HepG2 (cell line): ENCODE data around the gene LRRN4CL. TPM values are rescaled to one million over a fixed set of nuclear protein-coding genes. Genes with fewer than 3 reads are reported as not detected.

ENCODE experiments used
- ATAC-seq: fragments of 200-7000 bp; cut with Tn5 transposase; 3 replicates; pipeline ENCODE4 v1.9.1; 2020; ENCODE audit warnings: mild to moderate bottlenecking, moderate library complexity
- BruUV-seq: library from RNA; stranded (reverse); fragments of 400-500 nt; replicated peaks from 2 replicates; lab custom pipeline; 2021; lab: Mats Ljungman, UMichigan
- CTCF ChIA-PET: fragments of 300-600 bp; formaldehyde crosslinking; extraction: SDS; loops from one replicate; lab custom pipeline; 2021; ENCODE audit warnings: low total read pairs, inconsistent platforms, low intra/inter-chr PET ratio; lab: Yijun Ruan, JAX
- POLR2A ChIA-PET: fragments of 350-600 bp; sonication (Branson Sonifier 250); formaldehyde crosslinking; loops from one replicate; lab custom pipeline; 2020; ENCODE audit warnings: antibody characterized with exemption, inconsistent platforms; lab: Yijun Ruan, JAX
- DNase-seq: peaks from one replicate; pipeline ENCODE4 v3.0.0-alpha.2; 2015; ENCODE audit warnings: low spot score
- FAIRE-seq: peaks from 3 replicates; lab custom pipeline; 2011; peaks lifted over from hg19 to GRCh38; lab: Jason Lieb, UNC
- H2AFZ ChIP-seq: one replicate; pipeline ENCODE4 v1.6.1; 2011; ENCODE audit warnings: low read length, inconsistent platforms
- H3K27ac ChIP-seq: fragments of 300-600 bp; 3 replicates; pipeline ENCODE4 v1.8.0; 2011; ENCODE audit warnings: mixed run types, mild to moderate bottlenecking, mixed read lengths, low read length, inconsistent platforms; ENCODE audit not compliant: insufficient read depth; ENCODE audit errors: extremely low read length
- H3K27me3 ChIP-seq, 2 experiments: fragments of 200-600 bp in 1 of 2; 2 replicates in 1 of 2; 3 replicates in 1 of 2; pipeline versions ENCODE4 v1.6.0 to v1.8.0; 2011; ENCODE audit warnings: low read length in 2 of 2, mild to moderate bottlenecking in 2 of 2, moderate library complexity in 2 of 2, inconsistent platforms in 1 of 2; ENCODE audit not compliant: insufficient read depth in 2 of 2, control insufficient read depth in 1 of 2
- H3K36me3 ChIP-seq, 2 experiments: fragments of 200-600 bp in 1 of 2; replicated peaks in 1 of 2; 2 replicates in 1 of 2; 3 replicates in 1 of 2; pipeline versions ENCODE4 v1.5.1 to v1.8.0; 2011; ENCODE audit warnings: low read length in 2 of 2, inconsistent platforms in 1 of 2; ENCODE audit not compliant: insufficient read depth in 2 of 2, control insufficient read depth in 1 of 2
- H3K4me1 ChIP-seq: 2 replicates; pipeline ENCODE4 v1.5.1; 2012; ENCODE audit warnings: low read length, inconsistent platforms; ENCODE audit not compliant: insufficient read depth
- H3K4me2 ChIP-seq: 2 replicates; pipeline ENCODE4 v1.6.0; 2011; ENCODE audit warnings: low read depth, low read length, inconsistent platforms
- H3K4me3 ChIP-seq, 3 experiments: fragments of 200-600 bp in 1 of 3; sonication (generic), shearing (Covaris generic) in 1 of 3; replicated peaks in 1 of 3; 2 replicates each; pipeline ENCODE4 v1.5.1; 2011 to 2016; ENCODE audit warnings: low read length in 3 of 3, inconsistent platforms in 2 of 3, low read depth in 2 of 3, mild to moderate bottlenecking in 2 of 3, control low read depth in 1 of 3, mixed read lengths in 1 of 3; ENCODE audit not compliant: insufficient read depth in 1 of 3
- H3K79me2 ChIP-seq: one replicate; pipeline ENCODE4 v1.6.1; 2011; ENCODE audit warnings: low read length, inconsistent platforms; ENCODE audit not compliant: insufficient read depth
- H3K9ac ChIP-seq: 2 replicates; pipeline ENCODE4 v1.6.0; 2011; ENCODE audit warnings: mild to moderate bottlenecking, low read depth, low read length, inconsistent platforms; ENCODE audit not compliant: insufficient read depth
- H3K9me3 ChIP-seq: 2 replicates; pipeline ENCODE4 v1.5.1; 2012; ENCODE audit warnings: mild to moderate bottlenecking, low read length
- H4K20me1 ChIP-seq: 2 replicates; pipeline ENCODE4 v1.6.0; 2011; ENCODE audit warnings: inconsistent platforms, mild to moderate bottlenecking, low read length, moderate library complexity; ENCODE audit not compliant: insufficient read depth
- HDAC6 ChIP-seq: fragments of 200-600 bp; sonication (generic); IDR thresholded peaks from 2 replicates; pipeline ENCODE4 v1.7.0; 2017; ENCODE audit warnings: mild to moderate bottlenecking, antibody characterized with exemption, low read length, low read depth
- MXI1 ChIP-seq: IDR thresholded peaks from 3 replicates; pipeline ENCODE4 v1.6.1; 2012; ENCODE audit warnings: low read depth, low read length, inconsistent platforms, borderline replicate concordance
- POLR2G ChIP-seq: fragments of 200-400 bp; formaldehyde crosslinking; IDR thresholded peaks from 2 replicates; pipeline ENCODE4 v1.6.1; 2018; ENCODE audit warnings: mild to moderate bottlenecking, low read depth, low read length, moderate library complexity
- SOX5 ChIP-seq: IDR thresholded peaks from 2 replicates; pipeline ENCODE4 v1.6.1; 2016; ENCODE audit warnings: borderline replicate concordance
- ZBTB3 ChIP-seq: sonication (generic); formaldehyde crosslinking; IDR thresholded peaks from 2 replicates; pipeline ENCODE4 v1.4.0; 2020; ENCODE audit warnings: low read depth, mild to moderate bottlenecking, moderate library complexity, missing genetic modification reagents, borderline replicate concordance
- ZNF557 ChIP-seq: sonication (generic); formaldehyde crosslinking; IDR thresholded peaks from 2 replicates; pipeline ENCODE4 v1.4.0; 2020; ENCODE audit warnings: missing genetic modification reagents
- ZNF563 ChIP-seq: sonication (generic); formaldehyde crosslinking; IDR thresholded peaks from 2 replicates; pipeline ENCODE4 v1.8.0; 2022; ENCODE audit warnings: mild to moderate bottlenecking, moderate library complexity, missing genetic modification reagents
- WGBS: methylation state at CpG from one replicate; pipeline ENCODE4 v1.1.6; 2017; ENCODE audit warnings: low lambda C conversion rate; 5-methylcytosine and 5-hydroxymethylcytosine counted together
- in situ Hi-C: cut with HindIII; loops from 2 replicates; pipeline ENCODE4 v1.10.0; 2017; ENCODE audit warnings: low pct_unique_long_range_greater_than_20kb; ENCODE audit not compliant: extremely low pct_ligation_motif_present
- intact Hi-C: fragments of 100-400 bp; cut with micrococcal nuclease; formaldehyde crosslinking; loops from one replicate; pipeline ENCODE4 v1.10.0; 2022; ENCODE audit not compliant: unreplicated experiment
- polyA plus RNA-seq, 8 experiments: library from polyadenylated mRNA; depleted of rRNA in 3 of 8; stranded (reverse) in 7 of 8; unstranded in 1 of 8; fragments of >200 nt; fragmentation: Illumina TruSeq in 4 of 8; extraction: Trizol in 4 of 8; gene quantifications; 2 replicates each; pipeline versions ENCODE4 v1.2.1 to v1.2.3, GENCODE V29; 2011 to 2016; ENCODE audit warnings: low read depth in 4 of 8, missing spikeins in 1 of 8, mixed read lengths in 1 of 8; ENCODE audit not compliant: insufficient read depth in 1 of 8
- total RNA-seq, 5 experiments: library from RNA; depleted of rRNA; stranded (reverse); fragments of >200 nt; fragmentation: Illumina TruSeq; extraction: Trizol; gene quantifications; 2 replicates each; pipeline ENCODE4 v1.2.3, GENCODE V29; 2016; ENCODE audit warnings: low read depth in 1 of 5

Gene LRRN4CL
- total and polyA plus RNA-seq, 2 of the 13 experiments (the other 11 are each of a cell fraction or from before 2014, with no cell fraction given), result 0.11 TPM; not detected in 1

DNA sequence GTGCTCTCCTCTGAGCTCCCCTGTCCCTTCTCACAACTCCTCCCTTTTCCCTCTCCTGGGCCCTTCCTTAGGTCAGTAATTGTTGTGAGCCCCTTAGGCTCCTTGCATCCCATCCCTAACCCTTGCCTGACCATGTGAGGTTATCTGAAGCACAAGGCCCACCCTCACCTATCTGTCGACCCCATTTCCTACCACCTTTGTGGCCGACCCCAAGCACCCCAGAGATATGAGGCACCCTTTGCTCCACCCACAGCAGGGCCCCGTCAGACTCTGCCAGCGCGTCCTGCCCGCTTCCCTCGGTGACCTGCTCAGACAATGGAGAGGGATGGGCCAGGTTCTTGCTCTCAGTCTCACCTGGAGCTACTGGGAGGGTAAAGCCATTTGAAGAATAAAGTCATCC, 19.5 kb upstream of the LRRN4CL start:
- Histone ChIP-seq H3K4me3 (no peak overlapping the region), H3K79me2 (no peaks in the 10 kb centered on the region), H3K27ac (no peak overlapping the region), H3K9me3 (no peaks in the 10 kb centered on the region), H3K4me2 (no peak overlapping the region), H3K36me3 (peaks cover 7 to 48% of the 10 kb centered on the region in 2 experiments), H3K4me1 (peaks cover 18% of the 10 kb centered on the region), H4K20me1 (peaks cover 6% of the 10 kb centered on the region; the same call in 1 of the 2 replicates), H3K9ac (no peak overlapping the region), H3K27me3 (no peaks in the 10 kb centered on the region), H2AFZ (no peak overlapping the region)
- POLR2A ChIA-PET, result interaction anchor here (1.4 to 4.3 kb wide), 2 partner anchors 18 to 45 kb away, joined by 4 to 27 read pairs; partner anchors contain the start of genes HNRNPUL2 and ZBTB3
- CTCF ChIA-PET, result no interaction called here
- BruUV-seq, result no TSS peak
- intact Hi-C loops (no loop called here), in situ Hi-C loops (loop anchor here (10.0 kb wide), 1 partner anchor 314 kb away; no protein-coding TSS in a partner anchor)
- no peak for TF ChIP-seq HDAC6
- 0 out of 2 replicates have a peak, but pooled peaks have one; percentile 5 for TF ChIP-seq POLR2G
- DNase-seq (no peak), ATAC-seq (no peak), FAIRE-seq (no peak)
- WGBS, result 96% methylated on average over 7 of the region's 7 CpGs

DNA sequence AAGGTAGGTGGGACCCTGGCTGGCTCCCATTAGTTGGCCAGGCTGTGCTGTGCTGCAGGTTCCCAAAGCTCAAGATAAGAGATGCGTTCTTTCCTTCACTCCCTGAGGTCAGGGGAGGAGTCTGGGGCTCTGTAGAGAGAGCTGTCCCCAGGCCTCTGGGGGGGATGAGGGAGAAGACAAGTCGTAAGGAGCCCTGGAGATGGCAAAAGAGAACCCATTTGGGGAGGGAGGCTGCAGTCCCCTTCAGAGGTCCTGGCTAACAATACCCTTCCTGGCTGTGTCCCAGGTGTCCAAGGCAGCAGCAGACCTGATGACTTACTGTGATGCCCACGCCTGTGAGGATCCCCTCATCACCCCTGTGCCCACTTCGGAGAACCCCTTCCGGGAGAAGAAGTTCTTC, 19.1 kb upstream of the LRRN4CL start:
- POLR2A ChIA-PET, result interaction anchor here (1.4 to 4.3 kb wide), 3 partner anchors 19 to 123 kb away, joined by 4 to 27 read pairs (median 4); partner anchors contain the start of genes HNRNPUL2, STX5 and ZBTB3
- H3K36me3 ChIP-seq, result peaks cover 7 to 44% of the 10 kb centered on the region in 2 experiments
- CTCF ChIA-PET, result no interaction called here
- no peak overlapping the region for H3K27ac ChIP-seq
- FAIRE-seq (no peak), ATAC-seq (no peak), DNase-seq (no peak)
- no peak overlapping the region for H2AFZ ChIP-seq
- peaks cover 6% of the 10 kb centered on the region; the same call in 1 of the 2 replicates for H4K20me1 ChIP-seq
- H3K27me3 ChIP-seq, result no peaks in the 10 kb centered on the region
- no peaks in the 10 kb centered on the region for H3K79me2 ChIP-seq
- H3K4me2 ChIP-seq, result no peak overlapping the region
- no peak for TF ChIP-seq ZNF563 (CRISPR knock-in tag)
- TF ChIP-seq ZBTB3 (CRISPR knock-in tag), result no peak
- no peak for TF ChIP-seq ZNF557 (CRISPR knock-in tag)
- TF ChIP-seq MXI1, result no peak
- no peak for TF ChIP-seq SOX5 (CRISPR knock-in tag)
- WGBS, result 90% methylated on average over 5 of the region's 5 CpGs
- BruUV-seq, result no TSS peak
- no peak overlapping the region for H3K9ac ChIP-seq
- in situ Hi-C loops (loop anchor here (10.0 kb wide), 1 partner anchor 314 kb away; no protein-coding TSS in a partner anchor), intact Hi-C loops (no loop called here)
- no peak overlapping the region for H3K4me3 ChIP-seq
- H3K4me1 ChIP-seq, result peaks cover 18% of the 10 kb centered on the region
- H3K9me3 ChIP-seq, result no peaks in the 10 kb centered on the region
